Skeletal muscle tissue (tissue), 4 donors: ENCODE data around the gene SCNM1. TPM values are rescaled to one million over a fixed set of nuclear protein-coding genes. Genes with fewer than 3 reads are reported as not detected.

Source experiments
- H3K27ac ChIP-seq: one replicate; pipeline ENCODE4 v1.7.0; 2013; ENCODE audit warnings: mild to moderate bottlenecking, low read depth, low read length, inconsistent platforms
- H3K27me3 ChIP-seq, 3 donors: one replicate each; pipeline ENCODE4 v1.7.0; 2013; ENCODE audit warnings: low read length in 3 of 3; ENCODE audit not compliant: control insufficient read depth in 3 of 3, insufficient read depth in 3 of 3
- H3K36me3 ChIP-seq, 3 donors: one replicate each; pipeline ENCODE4 v1.7.0; 2013; ENCODE audit warnings: low read length in 3 of 3; ENCODE audit not compliant: control insufficient read depth in 3 of 3, insufficient read depth in 3 of 3
- H3K4me1 ChIP-seq, 3 donors: one replicate each; pipeline ENCODE4 v1.7.0; 2013; ENCODE audit warnings: low read length in 3 of 3, mild to moderate bottlenecking in 3 of 3; ENCODE audit not compliant: control insufficient read depth in 3 of 3, insufficient read depth in 3 of 3
- H3K4me3 ChIP-seq, 3 donors: one replicate each; pipeline ENCODE4 v1.7.0; 2013; ENCODE audit warnings: low read length in 3 of 3
- H3K9ac ChIP-seq, 3 donors: one replicate each; pipeline ENCODE4 v1.7.0; 2013; ENCODE audit warnings: low read length in 3 of 3, mild to moderate bottlenecking in 3 of 3, moderate library complexity in 2 of 3, low read depth in 1 of 3
- H3K9me3 ChIP-seq, 3 donors: one replicate each; pipeline ENCODE4 v1.7.0; 2013; ENCODE audit warnings: low read length in 3 of 3; ENCODE audit not compliant: control insufficient read depth in 3 of 3
- total RNA-seq: library from RNA; depleted of rRNA; stranded (reverse); fragments of >200 nt; gene quantifications from one replicate; pipeline ENCODE4 v1.2.3, GENCODE V29; 2014
- donor health status: Osteomylitis.

The SCNM1 gene, protein sequence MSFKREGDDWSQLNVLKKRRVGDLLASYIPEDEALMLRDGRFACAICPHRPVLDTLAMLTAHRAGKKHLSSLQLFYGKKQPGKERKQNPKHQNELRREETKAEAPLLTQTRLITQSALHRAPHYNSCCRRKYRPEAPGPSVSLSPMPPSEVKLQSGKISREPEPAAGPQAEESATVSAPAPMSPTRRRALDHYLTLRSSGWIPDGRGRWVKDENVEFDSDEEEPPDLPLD
- total RNA-seq: 24.5 TPM

DNA sequence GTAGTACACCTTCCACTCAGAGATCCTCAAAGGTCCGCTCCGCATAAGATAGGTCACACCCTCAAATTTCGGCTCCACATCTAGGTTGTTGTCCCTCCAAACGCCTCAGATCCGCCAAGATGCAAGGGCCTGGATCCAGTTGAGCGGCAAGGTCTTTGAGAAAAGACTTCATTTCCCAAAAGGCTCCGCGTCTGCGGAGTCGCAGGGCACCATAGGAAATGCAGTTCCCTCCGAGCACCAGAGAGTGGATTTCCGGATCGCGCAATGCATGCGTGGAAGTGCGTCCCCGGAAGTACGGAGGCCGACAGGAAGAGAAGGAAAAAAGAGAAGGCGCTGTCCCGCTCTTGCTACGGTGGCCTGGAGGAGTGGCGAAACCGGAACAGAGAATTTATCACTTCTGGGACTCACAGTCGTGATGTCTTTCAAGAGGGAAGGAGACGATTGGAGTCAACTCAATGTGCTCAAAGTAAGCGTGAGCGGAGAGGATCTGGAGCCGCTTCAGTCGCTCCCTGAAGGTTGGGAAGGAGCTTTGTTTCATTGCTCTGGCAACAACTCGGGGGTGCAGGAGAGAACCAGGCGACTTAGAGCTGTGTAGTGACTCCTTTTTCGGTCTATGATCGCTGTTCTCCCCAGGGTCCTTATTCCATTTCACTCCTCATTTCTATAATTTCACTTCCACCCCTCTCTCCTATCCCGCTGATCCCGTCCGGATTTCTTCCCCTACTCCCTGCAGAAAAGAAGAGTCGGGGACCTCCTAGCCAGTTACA lies at the start of gene SCNM1, which contains the start of gene LYSMD1:
Gene SCNM1 (plus strand): TSS at position 407 of the 767 bp plus-strand sequence. CDS start 9 bp downstream, at position 416.
Gene LYSMD1 (minus strand): TSS at position 165 of the 767 bp plus-strand sequence. CDS start 644 bp downstream, outside the sequence.
- H3K36me3 ChIP-seq: peaks cover 16 to 34% (median 23%) of the 10 kb centered on the region in 3 donors
- peaks cover 44 to 54% (median 44%) of the 10 kb centered on the region in 3 donors for H3K4me1 ChIP-seq
- H3K27ac ChIP-seq: peak within 1 kb of the TSS; percentile 89
- peak within 1 kb of the TSS; percentile 83 to 99 (median 99) for H3K4me3 ChIP-seq
- peak within 1 kb of the TSS; percentile 90 to 97 (median 95) for H3K9ac ChIP-seq
- no peaks in the 10 kb centered on the region for H3K9me3 ChIP-seq
- H3K27me3 ChIP-seq: no peaks in the 10 kb centered on the region

DNA sequence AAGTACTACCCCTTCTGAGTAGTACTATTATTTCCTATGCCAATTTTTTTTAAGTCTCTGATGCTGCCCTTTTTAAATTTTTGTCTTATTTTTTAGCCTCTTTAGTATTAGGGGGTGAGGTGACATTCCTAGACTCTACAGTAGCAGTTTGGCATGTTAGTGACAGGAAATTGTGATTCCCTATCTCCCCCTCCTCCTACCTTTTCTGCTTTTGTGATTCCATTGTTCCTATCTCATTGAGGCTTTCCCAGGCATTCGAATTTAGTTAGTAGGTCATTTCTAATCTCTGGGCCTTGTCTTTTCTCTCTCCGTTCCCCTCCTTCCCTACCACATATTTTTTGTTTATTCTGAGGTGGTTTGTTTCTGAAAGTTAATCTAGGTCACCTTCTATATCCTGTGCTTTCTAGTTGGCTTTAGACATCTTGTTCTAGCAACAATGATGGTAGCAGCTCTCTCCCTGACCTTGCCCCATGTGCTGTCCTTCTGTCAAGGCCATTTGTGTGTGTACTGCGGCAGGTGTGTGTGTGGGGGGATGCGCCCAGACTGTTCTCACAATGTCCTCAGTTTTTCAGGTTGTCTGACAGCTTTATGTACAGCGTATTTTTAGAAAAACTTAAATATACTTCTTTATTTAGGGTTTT lies 41.1 kb upstream of the SCNM1 start:
- Histone ChIP-seq H3K4me3 (no peak overlapping the region), H3K9me3 (no peaks in the 10 kb centered on the region), H3K4me1 (no peaks in the 10 kb centered on the region), H3K27ac (no peak overlapping the region), H3K9ac (no peak overlapping the region), H3K27me3 (no peaks in the 10 kb centered on the region), H3K36me3 (peaks cover 2 to 4% (median 4%) of the 10 kb centered on the region in 3 donors)

DNA sequence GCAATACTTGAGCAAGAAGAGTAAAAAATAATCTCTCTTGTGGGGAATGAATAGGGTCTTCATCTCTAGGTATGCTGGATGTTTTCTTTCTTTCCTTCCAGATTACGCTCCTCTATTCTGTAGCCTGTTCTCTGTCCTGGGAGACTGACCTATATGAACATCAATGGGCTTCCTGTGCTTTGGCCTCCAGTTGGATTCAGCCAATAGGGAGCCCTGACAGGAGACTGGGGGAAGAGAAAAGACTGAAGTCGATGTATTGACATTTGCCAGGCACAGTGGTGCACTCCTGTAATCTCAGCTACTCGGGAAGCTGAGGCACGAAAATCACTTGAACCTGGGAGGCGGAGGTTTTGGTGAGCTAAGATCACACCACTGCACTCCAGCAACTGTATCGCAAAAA lies 37.1 kb upstream of the SCNM1 start:
- Histone ChIP-seq H3K27ac (no peak overlapping the region), H3K4me3 (no peak overlapping the region), H3K9me3 (no peaks in the 10 kb centered on the region), H3K4me1 (peaks cover 8 to 15% (median 14%) of the 10 kb centered on the region in 3 donors), H3K36me3 (peaks cover 5 to 14% (median 9%) of the 10 kb centered on the region in 3 donors), H3K27me3 (no peaks in the 10 kb centered on the region), H3K9ac (no peak overlapping the region)

GRCh38 chr1:151130987-151131586 lies 34.9 kb upstream of the SCNM1 start:
- peak overlapping the region in 2 of 3 donors; percentile 51 to 73 for H3K9ac ChIP-seq
- H3K36me3 ChIP-seq: peaks cover 27 to 37% (median 31%) of the 10 kb centered on the region in 3 donors
- peaks cover 29 to 36% (median 30%) of the 10 kb centered on the region in 3 donors for H3K4me1 ChIP-seq
- H3K27me3 ChIP-seq: no peaks in the 10 kb centered on the region
- no peaks in the 10 kb centered on the region for H3K9me3 ChIP-seq
- peak overlapping the region; percentile 54 to 63 (median 55) for H3K4me3 ChIP-seq
- H3K27ac ChIP-seq: peak overlapping the region; percentile 44

GRCh38 chr1:151131701-151132334 lies 34.1 kb upstream of the SCNM1 start:
- Histone ChIP-seq H3K27ac (peak overlapping the region; percentile 44), H3K4me1 (peaks cover 37 to 43% (median 37%) of the 10 kb centered on the region in 3 donors), H3K4me3 (peak overlapping the region; percentile 54 to 63 (median 55)), H3K36me3 (peaks cover 34 to 44% (median 39%) of the 10 kb centered on the region in 3 donors), H3K27me3 (no peaks in the 10 kb centered on the region), H3K9ac (peak overlapping the region in 2 of 3 donors; percentile 50 to 73), H3K9me3 (no peaks in the 10 kb centered on the region)

GRCh38 chr1:151132335-151133017 lies 33.5 kb upstream of the SCNM1 start:
- Histone ChIP-seq H3K4me3 (no peak overlapping the region), H3K4me1 (peaks cover 39 to 45% (median 41%) of the 10 kb centered on the region in 3 donors), H3K27ac (peak overlapping the region; percentile 44), H3K9ac (peak overlapping the region in 1 of 3 donors; percentile 73), H3K9me3 (no peaks in the 10 kb centered on the region), H3K36me3 (peaks cover 41 to 49% (median 43%) of the 10 kb centered on the region in 3 donors), H3K27me3 (no peaks in the 10 kb centered on the region)

GRCh38 chr1:151133018-151133806 lies 32.7 kb upstream of the SCNM1 start:
- Histone ChIP-seq H3K27ac (no peak overlapping the region), H3K4me1 (peaks cover 39 to 52% (median 45%) of the 10 kb centered on the region in 3 donors), H3K27me3 (no peaks in the 10 kb centered on the region), H3K9me3 (no peaks in the 10 kb centered on the region), H3K36me3 (peaks cover 48 to 56% (median 50%) of the 10 kb centered on the region in 3 donors), H3K9ac (peak overlapping the region in 1 of 3 donors; percentile 25), H3K4me3 (no peak overlapping the region)

GRCh38 chr1:151134396-151134795 lies 31.5 kb upstream of the SCNM1 start:
- H3K4me3 ChIP-seq: no peak overlapping the region
- H3K27me3 ChIP-seq: no peaks in the 10 kb centered on the region
- H3K9me3 ChIP-seq: no peaks in the 10 kb centered on the region
- peaks cover 39 to 54% (median 48%) of the 10 kb centered on the region in 3 donors for H3K4me1 ChIP-seq
- no peak overlapping the region for H3K9ac ChIP-seq
- peaks cover 58 to 67% (median 60%) of the 10 kb centered on the region in 3 donors for H3K36me3 ChIP-seq
- H3K27ac ChIP-seq: no peak overlapping the region
